Neuron (in vitro differentiated cells): ENCODE results near the gene SKP2.
"Not testable (repeated sequence)": the region's sequence is repeated elsewhere in the genome, so short reads cannot be mapped to it uniquely, and the experiment has no call there.

Experiments used
- H2AFZ ChIP-seq: one replicate; pipeline ENCODE4 v1.6.1; 2013; ENCODE audit warnings: low read depth, mild to moderate bottlenecking, inconsistent platforms, low read length, moderate library complexity
- H3K27me3 ChIP-seq: one replicate; pipeline ENCODE4 v1.6.1; 2013; ENCODE audit warnings: low read length; ENCODE audit not compliant: insufficient read depth
- H3K36me3 ChIP-seq: one replicate; pipeline ENCODE4 v1.6.1; 2013; ENCODE audit warnings: low read length; ENCODE audit not compliant: insufficient read depth
- H3K4me1 ChIP-seq: one replicate; pipeline ENCODE4 v1.6.1; 2013; ENCODE audit warnings: low read length; ENCODE audit not compliant: insufficient read depth
- H3K4me3 ChIP-seq: 2 replicates; pipeline ENCODE4 v1.5.1; 2013; ENCODE audit warnings: mild to moderate bottlenecking, low read length, moderate library complexity
- H3K9me3 ChIP-seq: one replicate; pipeline ENCODE4 v1.6.1; 2013; ENCODE audit warnings: low read length

Gene SKP2

DNA sequence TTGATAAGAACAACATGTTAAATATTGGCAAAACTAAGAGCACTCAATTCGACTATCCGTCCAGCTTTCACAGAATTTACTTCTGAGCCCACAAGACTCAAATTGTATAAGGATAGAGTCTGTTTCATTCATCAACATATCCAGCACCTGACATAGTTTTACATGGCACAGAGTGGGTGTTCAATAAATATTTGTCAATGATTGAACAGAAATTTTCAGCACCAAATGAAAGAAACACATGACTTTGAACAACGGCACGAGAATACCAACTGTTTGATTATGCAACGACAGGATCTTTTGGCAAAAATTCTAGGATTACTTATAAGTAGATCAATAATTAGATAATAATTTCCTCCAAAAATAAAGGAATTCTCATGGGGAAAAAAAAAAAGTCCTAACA lies 41.8 kb downstream of the SKP2 start:
- peaks cover 66% of the 10 kb centered on the region for H3K36me3 ChIP-seq
- no peak overlapping the region for H3K4me3 ChIP-seq
- peaks cover 11% of the 10 kb centered on the region for H3K9me3 ChIP-seq
- H2AFZ ChIP-seq, result no peak overlapping the region
- H3K27me3 ChIP-seq, result no peaks in the 10 kb centered on the region
- H3K4me1 ChIP-seq, result no peaks in the 10 kb centered on the region

DNA sequence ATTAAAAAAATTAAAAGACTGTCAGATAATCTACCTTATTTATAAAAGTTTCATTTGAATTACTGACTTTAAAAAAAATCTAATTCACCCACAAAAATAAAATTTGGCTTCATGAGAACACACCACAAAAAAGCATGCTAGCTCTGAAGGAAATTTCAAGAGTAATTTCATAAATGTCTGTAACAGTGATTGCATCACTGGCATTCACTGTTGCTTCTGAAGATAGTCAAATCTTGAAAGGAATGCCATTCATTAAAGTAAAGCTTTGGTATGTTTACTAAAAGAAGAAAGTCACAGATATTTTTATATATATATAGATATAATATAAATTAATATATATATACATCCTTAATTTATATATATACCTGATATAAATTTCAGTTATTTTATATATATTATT lies 46.4 kb downstream of the SKP2 start:
- no peak overlapping the region for H3K4me3 ChIP-seq
- no peaks in the 10 kb centered on the region for H3K9me3 ChIP-seq
- peaks cover 3% of the 10 kb centered on the region for H3K4me1 ChIP-seq
- no peak overlapping the region for H2AFZ ChIP-seq
- peaks cover 73% of the 10 kb centered on the region for H3K36me3 ChIP-seq
- H3K27me3 ChIP-seq, result no peaks in the 10 kb centered on the region

DNA sequence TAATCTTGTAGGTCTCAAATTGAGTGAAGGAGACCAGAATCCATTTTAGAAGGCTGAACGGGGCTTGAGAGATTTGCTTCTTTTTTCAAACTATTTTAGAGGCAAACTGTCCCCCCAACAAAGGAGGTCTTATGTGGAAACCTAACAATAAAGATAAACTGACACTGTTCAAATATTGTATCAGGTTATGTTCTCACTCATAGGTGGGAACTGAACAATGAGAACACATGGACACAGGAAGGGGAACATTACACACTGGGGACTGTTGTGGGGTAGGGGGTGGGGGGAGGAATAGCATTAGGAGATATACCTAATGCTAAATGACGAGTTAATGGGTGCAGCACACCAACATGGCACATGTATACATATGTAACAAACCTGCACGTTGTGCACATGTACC lies 46.9 kb downstream of the SKP2 start:
- not testable (repeated sequence) for H3K4me1 ChIP-seq, H3K27me3 ChIP-seq, H3K9me3 ChIP-seq, H3K4me3 ChIP-seq, H2AFZ ChIP-seq
- peaks cover 76% of the 10 kb centered on the region for H3K36me3 ChIP-seq

DNA sequence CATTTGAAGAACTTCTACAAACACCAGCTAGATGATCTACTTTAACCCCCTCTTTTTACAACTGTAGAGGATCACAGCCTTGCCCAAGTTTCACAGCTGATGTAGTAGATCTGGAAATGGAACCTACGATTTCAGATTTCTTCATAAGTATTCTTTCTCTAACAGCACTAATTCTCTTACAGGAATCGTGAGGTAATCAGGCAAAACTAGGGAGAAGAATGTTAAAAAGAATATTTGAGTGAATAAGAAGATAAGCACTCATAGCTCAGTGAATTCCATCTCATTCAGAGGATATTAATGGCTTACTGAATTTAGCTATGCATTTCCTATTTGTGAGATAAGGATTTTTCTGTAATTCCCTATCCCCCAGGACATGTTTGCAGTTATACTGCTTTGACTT lies 47.7 kb downstream of the SKP2 start:
- peaks cover 3% of the 10 kb centered on the region for H3K4me1 ChIP-seq
- no peak overlapping the region for H2AFZ ChIP-seq
- peaks cover 74% of the 10 kb centered on the region for H3K36me3 ChIP-seq
- H3K9me3 ChIP-seq, result no peaks in the 10 kb centered on the region
- no peak overlapping the region for H3K4me3 ChIP-seq
- H3K27me3 ChIP-seq, result no peaks in the 10 kb centered on the region

GRCh38 chr5:36200513-36200912 lies 48.6 kb downstream of the SKP2 start:
- Histone ChIP-seq H3K27me3 (no peaks in the 10 kb centered on the region), H2AFZ (no peak overlapping the region), H3K36me3 (peaks cover 71% of the 10 kb centered on the region), H3K9me3 (no peaks in the 10 kb centered on the region), H3K4me3 (no peak overlapping the region), H3K4me1 (peaks cover 3% of the 10 kb centered on the region)

DNA sequence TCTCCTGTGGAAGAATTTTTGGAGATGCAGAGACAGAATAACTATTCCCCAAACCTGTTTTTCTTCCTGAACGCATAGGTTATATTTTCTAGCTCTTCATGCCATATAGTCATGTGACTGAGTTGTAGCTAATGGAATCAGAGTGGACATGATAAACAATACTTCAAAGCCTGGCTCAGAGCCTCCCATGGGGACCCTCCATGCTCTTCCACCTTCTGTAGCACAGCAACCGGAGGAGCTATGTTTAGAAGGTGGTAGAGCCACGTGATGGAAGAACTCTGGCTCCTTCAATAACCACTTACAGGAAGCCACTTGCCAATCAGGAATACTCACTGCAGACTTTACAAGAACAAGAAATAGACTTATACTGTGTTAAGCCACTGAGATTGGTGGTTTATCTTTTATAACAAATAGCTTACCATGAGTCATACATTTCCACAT lies 50.6 kb downstream of the SKP2 start:
- Histone ChIP-seq H3K36me3 (peaks cover 64% of the 10 kb centered on the region), H3K9me3 (no peaks in the 10 kb centered on the region), H3K4me1 (peaks cover 3% of the 10 kb centered on the region), H2AFZ (no peak overlapping the region), H3K4me3 (no peak overlapping the region), H3K27me3 (no peaks in the 10 kb centered on the region)

DNA sequence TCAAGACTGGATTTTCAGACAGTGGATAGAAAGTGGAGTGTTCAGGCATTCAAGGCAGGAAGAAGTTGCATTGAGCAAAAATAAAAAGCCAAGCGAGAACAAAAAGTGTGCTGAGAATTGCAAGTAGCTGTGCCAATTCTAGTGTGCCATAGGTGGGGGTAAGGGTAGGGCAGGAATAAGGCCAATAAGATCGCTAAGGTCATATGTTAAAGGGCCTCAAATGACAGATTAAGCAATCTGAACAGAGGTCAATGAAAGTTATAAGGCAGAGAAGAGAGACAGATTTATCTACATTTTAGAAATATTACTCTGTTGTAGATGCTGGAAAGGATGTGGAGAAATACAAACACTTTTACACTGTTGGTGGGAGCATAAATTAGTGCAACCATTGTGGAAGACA lies 53.4 kb downstream of the SKP2 start:
- H3K9me3 ChIP-seq, result no peaks in the 10 kb centered on the region
- peaks cover 3% of the 10 kb centered on the region for H3K4me1 ChIP-seq
- no peak overlapping the region for H3K4me3 ChIP-seq
- H3K27me3 ChIP-seq, result no peaks in the 10 kb centered on the region
- H2AFZ ChIP-seq, result no peak overlapping the region
- peaks cover 59% of the 10 kb centered on the region for H3K36me3 ChIP-seq

DNA sequence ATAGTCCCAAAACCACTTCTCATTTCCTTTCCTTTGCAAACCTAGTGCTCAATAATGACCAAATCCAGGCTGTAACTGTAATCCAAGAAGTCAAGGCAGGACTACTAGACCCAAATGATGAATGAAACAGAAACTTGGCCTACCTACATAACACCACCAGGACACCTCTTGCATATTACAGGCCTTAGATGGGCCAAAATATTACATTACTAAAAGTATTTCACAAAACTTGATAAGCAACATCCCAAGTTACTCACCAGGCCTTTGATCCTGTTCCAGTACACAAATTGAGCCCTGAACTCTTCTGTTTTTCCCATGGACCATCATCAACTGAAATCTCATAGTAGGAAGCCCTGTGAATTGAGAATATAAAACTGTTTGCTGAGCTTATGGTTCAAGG lies 55.0 kb downstream of the SKP2 start:
- H3K27me3 ChIP-seq, result no peaks in the 10 kb centered on the region
- H2AFZ ChIP-seq, result no peak overlapping the region
- peaks cover 3% of the 10 kb centered on the region for H3K4me1 ChIP-seq
- no peak overlapping the region for H3K4me3 ChIP-seq
- H3K9me3 ChIP-seq, result no peaks in the 10 kb centered on the region
- H3K36me3 ChIP-seq, result peaks cover 61% of the 10 kb centered on the region

GRCh38 chr5:36208786-36209185 lies 56.9 kb downstream of the SKP2 start:
- H3K9me3 ChIP-seq, result no peaks in the 10 kb centered on the region
- H2AFZ ChIP-seq, result no peak overlapping the region
- peaks cover 62% of the 10 kb centered on the region for H3K36me3 ChIP-seq
- no peaks in the 10 kb centered on the region for H3K4me1 ChIP-seq
- H3K27me3 ChIP-seq, result no peaks in the 10 kb centered on the region
- H3K4me3 ChIP-seq, result no peak overlapping the region

- H3K9me3 ChIP-seq, result no peaks in the 10 kb centered on the region
- no peak overlapping the region for H2AFZ ChIP-seq
- no peaks in the 10 kb centered on the region for H3K4me1 ChIP-seq
- no peak overlapping the region for H3K4me3 ChIP-seq
- H3K36me3 ChIP-seq, result peaks cover 63% of the 10 kb centered on the region
- no peaks in the 10 kb centered on the region for H3K27me3 ChIP-seq
Measured at GRCh38 chr5:36209664-36210063, 57.8 kb downstream of the SKP2 start.

- no peaks in the 10 kb centered on the region for H3K27me3 ChIP-seq
- no peak overlapping the region for H2AFZ ChIP-seq
- H3K4me1 ChIP-seq, result no peaks in the 10 kb centered on the region
- H3K4me3 ChIP-seq, result no peak overlapping the region
- H3K9me3 ChIP-seq, result no peaks in the 10 kb centered on the region
- peaks cover 81% of the 10 kb centered on the region for H3K36me3 ChIP-seq
Measured at GRCh38 chr5:36214436-36214835, 62.5 kb downstream of the SKP2 start.

GRCh38 chr5:36215910-36216309 lies 64.0 kb downstream of the SKP2 start:
- H3K4me3 ChIP-seq, result no peak overlapping the region
- no peak overlapping the region for H2AFZ ChIP-seq
- H3K9me3 ChIP-seq, result no peaks in the 10 kb centered on the region
- H3K4me1 ChIP-seq, result no peaks in the 10 kb centered on the region
- H3K27me3 ChIP-seq, result no peaks in the 10 kb centered on the region
- H3K36me3 ChIP-seq, result peaks cover 81% of the 10 kb centered on the region

DNA sequence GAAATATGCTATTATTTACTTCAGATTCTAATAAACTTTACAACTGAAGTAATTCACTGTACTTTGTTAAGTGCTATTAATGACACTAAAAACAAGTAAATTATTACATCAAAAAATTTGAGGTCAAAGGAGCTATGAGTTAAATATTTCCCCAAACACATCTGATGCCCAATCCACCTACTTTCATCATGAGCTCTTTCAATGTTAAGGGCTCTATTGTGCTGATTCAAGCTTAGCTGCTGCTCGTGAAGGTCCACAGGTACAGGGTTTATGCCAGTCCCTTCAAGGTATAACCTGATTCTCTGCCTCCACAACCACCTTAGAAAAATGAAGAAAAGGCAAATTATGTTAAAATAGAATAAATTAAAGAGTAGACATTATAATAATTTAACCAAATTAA lies 65.7 kb downstream of the SKP2 start:
- no peak overlapping the region for H3K4me3 ChIP-seq
- no peak overlapping the region for H2AFZ ChIP-seq
- H3K4me1 ChIP-seq, result no peaks in the 10 kb centered on the region
- no peaks in the 10 kb centered on the region for H3K9me3 ChIP-seq
- peaks cover 85% of the 10 kb centered on the region for H3K36me3 ChIP-seq
- no peaks in the 10 kb centered on the region for H3K27me3 ChIP-seq

- H2AFZ ChIP-seq, result no peak overlapping the region
- peaks cover 85% of the 10 kb centered on the region for H3K36me3 ChIP-seq
- H3K4me1 ChIP-seq, result no peaks in the 10 kb centered on the region
- no peaks in the 10 kb centered on the region for H3K9me3 ChIP-seq
- H3K27me3 ChIP-seq, result no peaks in the 10 kb centered on the region
- H3K4me3 ChIP-seq, result no peak overlapping the region
Measured at GRCh38 chr5:36217988-36218387, 66.1 kb downstream of the SKP2 start.
